Thymus (tissue), 11 donors: ENCODE data around the gene CDH12. TPM values are rescaled to one million over a fixed set of nuclear protein-coding genes. Genes with fewer than 3 reads are reported as not detected.
"Not testable (repeated sequence)": the region's sequence is repeated elsewhere in the genome, so short reads cannot be mapped to it uniquely, and the experiment has no call there.

ENCODE experiments used
- DNase-seq, 9 donors: peaks; one replicate each; pipeline ENCODE4 v3.0.0-alpha.2; 2013; ENCODE audit warnings: low spot score in 9 of 9, low read depth in 6 of 9, missing footprints in 1 of 9
- H3K27ac ChIP-seq, 2 donors: one replicate each; pipeline ENCODE4 v1.5.1; 2013; ENCODE audit warnings: control low read depth in 1 of 2, low read depth in 1 of 2, low read length in 1 of 2, mild to moderate bottlenecking in 1 of 2, moderate library complexity in 1 of 2
- H3K27me3 ChIP-seq, 2 donors: one replicate each; pipeline ENCODE4 v1.5.1; 2013; ENCODE audit warnings: low read length in 1 of 2; ENCODE audit not compliant: control insufficient read depth in 2 of 2, insufficient read depth in 1 of 2
- H3K36me3 ChIP-seq, 2 donors: one replicate each; pipeline ENCODE4 v1.5.1; 2013; ENCODE audit warnings: low read length in 1 of 2, mild to moderate bottlenecking in 1 of 2, moderate library complexity in 1 of 2; ENCODE audit not compliant: control insufficient read depth in 2 of 2, insufficient read depth in 2 of 2
- H3K4me1 ChIP-seq, 2 donors: one replicate each; pipeline ENCODE4 v1.5.1; 2013; ENCODE audit warnings: low read length in 2 of 2; ENCODE audit not compliant: control insufficient read depth in 2 of 2, insufficient read depth in 2 of 2
- H3K4me3 ChIP-seq, 2 donors: one replicate each; pipeline ENCODE4 v1.5.1; 2013; ENCODE audit warnings: low read length in 2 of 2, control low read depth in 1 of 2, mild to moderate bottlenecking in 1 of 2
- H3K9me3 ChIP-seq, 2 donors: one replicate each; pipeline ENCODE4 v1.5.1; 2013; ENCODE audit warnings: low read length in 1 of 2, mild to moderate bottlenecking in 1 of 2; ENCODE audit not compliant: control insufficient read depth in 2 of 2, insufficient read depth in 1 of 2
- whole genome bisulfite sequencing: extraction: QIAGEN DNeasy Blood & Tissue Kit; methylation state at CpG from one replicate; pipeline ENCODE4 v1.1.7; 2013; 5-methylcytosine and 5-hydroxymethylcytosine counted together
- polyA plus RNA-seq: library from polyadenylated mRNA; stranded (reverse); fragments of 200-250 nt; gene quantifications from one replicate; pipeline ENCODE4 v1.2.3, GENCODE V29; 2013
- total RNA-seq: library from RNA; stranded (reverse); fragments of 120-200 nt; gene quantifications from one replicate; pipeline ENCODE4 v1.2.4, GENCODE V29; 2013
- donor health status: healthy.

The CDH12 gene
- total and polyA plus RNA-seq, 2 donors, result 0.05 to 0.09 TPM

GRCh38 chr5:22315052-22315451, 538.1 kb downstream of the CDH12 start:
- H3K27ac ChIP-seq, H3K27me3 ChIP-seq, H3K36me3 ChIP-seq, H3K9me3 ChIP-seq, H3K4me1 ChIP-seq, H3K4me3 ChIP-seq, DNase-seq: not testable (repeated sequence)
- WGBS, result 96% methylated on average over 15 of the region's 15 CpGs

- 94% methylated on average over 6 of the region's 6 CpGs for WGBS
- Histone ChIP-seq H3K36me3 (no peaks in the 10 kb centered on the region), H3K4me1 (no peaks in the 10 kb centered on the region), H3K4me3 (no peak overlapping the region), H3K9me3 (no peaks in the 10 kb centered on the region), H3K27ac (no peak overlapping the region), H3K27me3 (no peaks in the 10 kb centered on the region)
- DNase-seq, result no peak
Observed at GRCh38 chr5:22314548-22314947, 538.6 kb downstream of the CDH12 start.

- 91% methylated on average over 2 of the region's 2 CpGs for whole genome bisulfite sequencing
- H3K4me3 ChIP-seq, result no peak overlapping the region
- DNase-seq, result no peak
- no peaks in the 10 kb centered on the region for H3K27me3 ChIP-seq
- H3K4me1 ChIP-seq, result no peaks in the 10 kb centered on the region
- H3K27ac ChIP-seq, result no peak overlapping the region
- H3K36me3 ChIP-seq, result no peaks in the 10 kb centered on the region
- no peaks in the 10 kb centered on the region for H3K9me3 ChIP-seq
Observed at GRCh38 chr5:22306011-22306410, 547.1 kb downstream of the CDH12 start.

GRCh38 chr5:22295832-22296231, 557.3 kb downstream of the CDH12 start:
- 90% methylated on average over 1 of the region's 1 CpG for WGBS
- Histone ChIP-seq H3K27me3 (no peaks in the 10 kb centered on the region), H3K4me3 (no peak overlapping the region), H3K27ac (no peak overlapping the region), H3K9me3 (no peaks in the 10 kb centered on the region), H3K4me1 (no peaks in the 10 kb centered on the region), H3K36me3 (no peaks in the 10 kb centered on the region)
- no peak for DNase-seq

- no peak for DNase-seq
- WGBS, result 93% methylated on average over 3 of the region's 3 CpGs
- H3K27me3 ChIP-seq, result no peaks in the 10 kb centered on the region
Observed at GRCh38 chr5:22293147-22293546, 560.0 kb downstream of the CDH12 start.

GRCh38 chr5:22278164-22278563, 575.0 kb downstream of the CDH12 start:
- WGBS, result 88% methylated on average over 1 of the region's 1 CpG
- no peak for DNase-seq

More at GRCh38 chr5:22293147-22293546, 560.0 kb downstream of the CDH12 start:
- no peak overlapping the region for H3K4me3 ChIP-seq
- no peaks in the 10 kb centered on the region for H3K4me1 ChIP-seq
- no peak overlapping the region for H3K27ac ChIP-seq
- H3K36me3 ChIP-seq, result no peaks in the 10 kb centered on the region
- peaks cover 0 to 4% of the 10 kb centered on the region in 2 donors for H3K9me3 ChIP-seq

GRCh38 chr5:22277006-22277405, 576.1 kb downstream of the CDH12 start:
- H3K9me3 ChIP-seq, result peaks cover 0 to 6% of the 10 kb centered on the region in 2 donors
- H3K4me1 ChIP-seq, result no peaks in the 10 kb centered on the region
- no peak for DNase-seq
- 82% methylated on average over 4 of the region's 4 CpGs for WGBS
- H3K27ac ChIP-seq, result no peak overlapping the region
- no peak overlapping the region for H3K4me3 ChIP-seq
- H3K36me3 ChIP-seq, result no peaks in the 10 kb centered on the region
- no peaks in the 10 kb centered on the region for H3K27me3 ChIP-seq

More at GRCh38 chr5:22278164-22278563, 575.0 kb downstream of the CDH12 start:
- no peaks in the 10 kb centered on the region for H3K4me1 ChIP-seq
- H3K27ac ChIP-seq, result no peak overlapping the region
- no peaks in the 10 kb centered on the region for H3K27me3 ChIP-seq
- H3K4me3 ChIP-seq, result no peak overlapping the region
- H3K36me3 ChIP-seq, result no peaks in the 10 kb centered on the region
- H3K9me3 ChIP-seq, result peaks cover 0 to 6% of the 10 kb centered on the region in 2 donors

GRCh38 chr5:22265855-22266254, 587.3 kb downstream of the CDH12 start:
- not testable (repeated sequence) for H3K9me3 ChIP-seq

GRCh38 chr5:22258139-22258538, 595.0 kb downstream of the CDH12 start:
- Histone ChIP-seq H3K4me1 (no peaks in the 10 kb centered on the region), H3K9me3 (no peaks in the 10 kb centered on the region), H3K36me3 (no peaks in the 10 kb centered on the region), H3K27me3 (no peaks in the 10 kb centered on the region), H3K4me3 (no peak overlapping the region), H3K27ac (no peak overlapping the region)
- 75% methylated on average over 5 of the region's 5 CpGs for WGBS
- DNase-seq, result no peak

More at GRCh38 chr5:22265855-22266254, 587.3 kb downstream of the CDH12 start:
- H3K27ac ChIP-seq, H3K4me1 ChIP-seq, H3K27me3 ChIP-seq, DNase-seq, H3K4me3 ChIP-seq, H3K36me3 ChIP-seq: not testable (repeated sequence)
- WGBS, result 95% methylated on average over 7 of the region's 7 CpGs

GRCh38 chr5:22250528-22250927, 602.6 kb downstream of the CDH12 start:
- H3K36me3 ChIP-seq, result no peaks in the 10 kb centered on the region
- H3K27ac ChIP-seq, result no peak overlapping the region
- no peaks in the 10 kb centered on the region for H3K9me3 ChIP-seq
- DNase-seq, result no peak
- no peaks in the 10 kb centered on the region for H3K4me1 ChIP-seq
- 67% methylated on average over 4 of the region's 4 CpGs for WGBS
- H3K27me3 ChIP-seq, result no peaks in the 10 kb centered on the region
- H3K4me3 ChIP-seq, result no peak overlapping the region
